HepG2 (cell line): ENCODE data around the gene COX4I1. TPM values are rescaled to one million over a fixed set of nuclear protein-coding genes. Genes with fewer than 3 reads are reported as not detected.

Source experiments
- CREB1 ChIP-seq, 2 experiments: fragments of 450-650 bp in 1 of 2; IDR thresholded peaks; 2 replicates each; pipeline ENCODE4 v1.6.1; 2016 to 2017; ENCODE audit warnings: control low read depth in 1 of 2, mild to moderate bottlenecking in 1 of 2, missing compliant biosample characterization in 1 of 2, missing genetic modification characterization in 1 of 2
- DNMT1 ChIP-seq: sonication (generic); formaldehyde crosslinking; IDR thresholded peaks from 2 replicates; pipeline ENCODE4 v1.5.1; 2020; ENCODE audit warnings: mild to moderate bottlenecking, missing genetic modification reagents
- MATR3 ChIP-seq: sonication (generic); formaldehyde crosslinking; IDR thresholded peaks from 2 replicates; pipeline ENCODE4 v1.4.0; 2020; ENCODE audit warnings: missing genetic modification reagents
- MLLT10 ChIP-seq: sonication (generic); formaldehyde crosslinking; IDR thresholded peaks from 2 replicates; pipeline ENCODE4 v1.4.0; 2020; ENCODE audit warnings: missing genetic modification reagents
- NFE2L2 ChIP-seq: fragments of 150-350 bp; IDR thresholded peaks from 2 replicates; pipeline ENCODE4 v1.6.1; 2014; ENCODE audit warnings: low read length
- SYNCRIP ChIP-seq: fragments of 200-400 bp; formaldehyde crosslinking; IDR thresholded peaks from 2 replicates; pipeline ENCODE4 v1.6.1; 2018; ENCODE audit warnings: mild to moderate bottlenecking, low read depth, low read length; ENCODE audit not compliant: insufficient read depth
- WIZ ChIP-seq: sonication (generic); formaldehyde crosslinking; IDR thresholded peaks from 2 replicates; pipeline ENCODE4 v1.5.1; 2020; ENCODE audit warnings: mild to moderate bottlenecking, missing genetic modification reagents
- ZNF260 ChIP-seq: sonication (generic); formaldehyde crosslinking; IDR thresholded peaks from 2 replicates; pipeline ENCODE4 v1.4.0; 2020; ENCODE audit warnings: missing genetic modification reagents, low read depth, mild to moderate bottlenecking, borderline replicate concordance
- ZNF496 ChIP-seq: sonication (generic); formaldehyde crosslinking; IDR thresholded peaks from 2 replicates; pipeline ENCODE4 v1.8.1; 2023; ENCODE audit warnings: mild to moderate bottlenecking, moderate library complexity, missing genetic modification reagents; ENCODE audit not compliant: insufficient replicate concordance
- ZNF776 ChIP-seq: sonication (generic); formaldehyde crosslinking; IDR thresholded peaks from 2 replicates; pipeline ENCODE4 v1.4.0; 2020; ENCODE audit warnings: mild to moderate bottlenecking, missing genetic modification reagents
- polyA plus RNA-seq, 8 experiments: library from polyadenylated mRNA; depleted of rRNA in 3 of 8; stranded (reverse) in 7 of 8; unstranded in 1 of 8; fragments of >200 nt; fragmentation: Illumina TruSeq in 4 of 8; extraction: Trizol in 4 of 8; gene quantifications; 2 replicates each; pipeline versions ENCODE4 v1.2.1 to v1.2.3, GENCODE V29; 2011 to 2016; ENCODE audit warnings: low read depth in 4 of 8, missing spikeins in 1 of 8, mixed read lengths in 1 of 8; ENCODE audit not compliant: insufficient read depth in 1 of 8
- total RNA-seq, 5 experiments: library from RNA; depleted of rRNA; stranded (reverse); fragments of >200 nt; fragmentation: Illumina TruSeq; extraction: Trizol; gene quantifications; 2 replicates each; pipeline ENCODE4 v1.2.3, GENCODE V29; 2016; ENCODE audit warnings: low read depth in 1 of 5
- TF ChIP-seq, protein P1 (sequence below), 2 experiments: fragments of 450-650 bp in 1 of 2; sonication (generic) in 1 of 2; formaldehyde crosslinking in 1 of 2; IDR thresholded peaks; 2 replicates each; pipeline versions ENCODE4 v1.6.1 to v1.8.0; 2016 to 2022; ENCODE audit warnings: antibody characterized with exemption in 1 of 2, mild to moderate bottlenecking in 1 of 2, missing genetic modification reagents in 1 of 2
- TF ChIP-seq, protein P2 (sequence below): sonication (generic); formaldehyde crosslinking; IDR thresholded peaks from 2 replicates; pipeline ENCODE4 v1.8.0; 2022; ENCODE audit warnings: missing genetic modification reagents, low read depth, mild to moderate bottlenecking, borderline replicate concordance

Gene COX4I1
- total and polyA plus RNA-seq, 2 of the 13 experiments (the other 11 are each of a cell fraction or from before 2014, with no cell fraction given) = 658 to 902 TPM

DNA sequence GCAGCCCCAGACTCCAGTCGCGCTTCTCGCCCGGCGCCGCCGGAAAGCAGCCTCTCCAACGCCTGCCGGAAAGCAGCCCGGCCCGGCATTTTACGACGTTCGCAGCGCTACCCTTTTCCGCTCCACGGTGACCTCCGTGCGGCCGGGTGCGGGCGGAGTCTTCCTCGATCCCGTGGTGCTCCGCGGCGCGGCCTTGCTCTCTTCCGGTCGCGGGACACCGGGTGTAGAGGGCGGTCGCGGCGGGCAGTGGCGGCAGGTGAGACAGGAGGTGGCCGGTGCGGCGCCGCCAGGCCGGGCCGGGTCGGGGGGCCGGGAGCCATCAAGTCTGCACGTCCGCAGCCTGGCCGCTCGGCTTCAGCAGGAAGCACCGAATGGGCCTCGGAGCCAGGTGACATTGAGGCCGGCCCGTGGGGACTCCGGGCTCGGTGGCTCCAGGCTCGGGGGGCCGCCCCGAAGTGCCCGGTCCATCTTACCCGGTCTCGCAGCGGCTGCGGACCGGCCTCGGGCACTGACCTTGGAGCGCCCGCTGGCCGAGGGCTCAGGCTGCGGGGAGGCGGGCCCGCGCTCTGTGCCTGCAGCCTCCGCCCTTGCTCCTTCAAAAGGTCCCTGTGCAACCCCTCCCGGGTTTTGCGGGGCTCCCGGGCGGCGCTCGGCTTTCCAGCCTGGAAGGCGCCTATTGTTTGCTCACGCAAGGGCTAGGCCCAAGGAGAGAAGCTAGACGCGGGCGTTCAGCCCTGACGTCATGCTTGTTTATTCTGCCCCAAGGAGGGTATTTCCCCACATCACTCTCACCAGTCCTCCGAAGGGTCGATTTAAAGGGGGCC lies at the start of gene COX4I1, which contains the start of gene EMC8 (continued):
- TF ChIP-seq, protein P1, sequence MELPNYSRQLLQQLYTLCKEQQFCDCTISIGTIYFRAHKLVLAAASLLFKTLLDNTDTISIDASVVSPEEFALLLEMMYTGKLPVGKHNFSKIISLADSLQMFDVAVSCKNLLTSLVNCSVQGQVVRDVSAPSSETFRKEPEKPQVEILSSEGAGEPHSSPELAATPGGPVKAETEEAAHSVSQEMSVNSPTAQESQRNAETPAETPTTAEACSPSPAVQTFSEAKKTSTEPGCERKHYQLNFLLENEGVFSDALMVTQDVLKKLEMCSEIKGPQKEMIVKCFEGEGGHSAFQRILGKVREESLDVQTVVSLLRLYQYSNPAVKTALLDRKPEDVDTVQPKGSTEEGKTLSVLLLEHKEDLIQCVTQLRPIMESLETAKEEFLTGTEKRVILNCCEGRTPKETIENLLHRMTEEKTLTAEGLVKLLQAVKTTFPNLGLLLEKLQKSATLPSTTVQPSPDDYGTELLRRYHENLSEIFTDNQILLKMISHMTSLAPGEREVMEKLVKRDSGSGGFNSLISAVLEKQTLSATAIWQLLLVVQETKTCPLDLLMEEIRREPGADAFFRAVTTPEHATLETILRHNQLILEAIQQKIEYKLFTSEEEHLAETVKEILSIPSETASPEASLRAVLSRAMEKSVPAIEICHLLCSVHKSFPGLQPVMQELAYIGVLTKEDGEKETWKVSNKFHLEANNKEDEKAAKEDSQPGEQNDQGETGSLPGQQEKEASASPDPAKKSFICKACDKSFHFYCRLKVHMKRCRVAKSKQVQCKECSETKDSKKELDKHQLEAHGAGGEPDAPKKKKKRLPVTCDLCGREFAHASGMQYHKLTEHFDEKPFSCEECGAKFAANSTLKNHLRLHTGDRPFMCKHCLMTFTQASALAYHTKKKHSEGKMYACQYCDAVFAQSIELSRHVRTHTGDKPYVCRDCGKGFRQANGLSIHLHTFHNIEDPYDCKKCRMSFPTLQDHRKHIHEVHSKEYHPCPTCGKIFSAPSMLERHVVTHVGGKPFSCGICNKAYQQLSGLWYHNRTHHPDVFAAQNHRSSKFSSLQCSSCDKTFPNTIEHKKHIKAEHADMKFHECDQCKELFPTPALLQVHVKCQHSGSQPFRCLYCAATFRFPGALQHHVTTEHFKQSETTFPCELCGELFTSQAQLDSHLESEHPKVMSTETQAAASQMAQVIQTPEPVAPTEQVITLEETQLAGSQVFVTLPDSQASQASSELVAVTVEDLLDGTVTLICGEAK (IDR thresholded peaks at IDR 0.05) = no peak
- TF ChIP-seq, protein P1 (CRISPR knock-in tag; IDR thresholded peaks at IDR 0.05) = peak; percentile 72; the same call in 1 of the 2 replicates
- no peak for TF ChIP-seq ZNF496 (CRISPR knock-in tag)
- TF ChIP-seq CREB1 (IDR thresholded peaks at IDR 0.05) = peak; percentile 89
- peak; percentile 68 for TF ChIP-seq CREB1 (CRISPR knock-in tag; IDR thresholded peaks at IDR 0.05)
- no peak for TF ChIP-seq NFE2L2
- peak; percentile 75; the same call in 1 of the 2 replicates for TF ChIP-seq DNMT1 (CRISPR knock-in tag)
- peak; percentile 66; the same call in 1 of the 2 replicates for TF ChIP-seq WIZ (CRISPR knock-in tag)
- no peak for TF ChIP-seq SYNCRIP
- TF ChIP-seq ZNF776 (CRISPR knock-in tag) = peak; percentile 20; the same call in 1 of the 2 replicates
- TF ChIP-seq, protein P2, sequence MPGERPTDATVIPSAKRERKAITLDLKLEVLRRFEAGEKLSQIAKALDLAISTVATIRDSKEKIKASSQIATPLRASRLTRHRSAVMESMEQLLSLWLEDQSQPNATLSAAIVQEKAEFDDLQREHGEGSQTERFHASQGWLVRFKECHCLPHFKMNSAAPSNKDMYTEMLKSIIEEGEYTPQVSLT (CRISPR knock-in tag) = no peak
- TF ChIP-seq MLLT10 (CRISPR knock-in tag) = no peak
- 0 out of 2 replicates have a peak, but pooled peaks have one; percentile 36 for TF ChIP-seq ZNF260 (CRISPR knock-in tag)
- no peak for TF ChIP-seq MATR3 (CRISPR knock-in tag)
